H9 (cell line): Measurements from ENCODE around the gene USP7. TPM values are rescaled to one million over a fixed set of nuclear protein-coding genes. Genes with fewer than 3 reads are reported as not detected.

ENCODE experiments used
- DNase-seq: peaks from one replicate; pipeline ENCODE4 v3.0.0-alpha.2; 2017
- H2AFZ ChIP-seq: one replicate; pipeline ENCODE4 v1.6.1; 2013; ENCODE audit warnings: mild to moderate bottlenecking, low read length, control low read depth, moderate library complexity
- H2AK5ac ChIP-seq: 2 replicates; pipeline ENCODE4 v1.6.1; 2013; ENCODE audit warnings: low read length, control low read depth, mixed read lengths; ENCODE audit not compliant: insufficient read length
- H2BK120ac ChIP-seq: one replicate; pipeline ENCODE4 v1.6.1; 2013; ENCODE audit warnings: low read depth, mild to moderate bottlenecking, low read length, control low read depth, inconsistent platforms; ENCODE audit not compliant: poor library complexity, severe bottlenecking
- H2BK12ac ChIP-seq: 2 replicates; pipeline ENCODE4 v1.6.1; 2013; ENCODE audit warnings: low read length, control low read depth, mixed read lengths, low read depth; ENCODE audit not compliant: insufficient read length
- H2BK15ac ChIP-seq: 2 replicates; pipeline ENCODE4 v1.6.1; 2013; ENCODE audit warnings: low read depth, low read length, control low read depth
- H2BK20ac ChIP-seq: one replicate; pipeline ENCODE4 v1.6.1; 2013; ENCODE audit warnings: low read depth, mild to moderate bottlenecking, low read length, control low read depth, inconsistent platforms; ENCODE audit not compliant: poor library complexity, severe bottlenecking
- H2BK5ac ChIP-seq: 2 replicates; pipeline ENCODE4 v1.6.1; 2013; ENCODE audit warnings: low read length, control low read depth, mixed read lengths; ENCODE audit not compliant: insufficient read length
- H3K14ac ChIP-seq: 2 replicates; pipeline ENCODE4 v1.6.1; 2013; ENCODE audit warnings: low read length, control low read depth; ENCODE audit not compliant: insufficient read depth
- H3K18ac ChIP-seq: 2 replicates; pipeline ENCODE4 v1.6.1; 2013; ENCODE audit warnings: low read depth, mild to moderate bottlenecking, mixed read lengths, low read length, control low read depth; ENCODE audit not compliant: insufficient read length
- H3K23ac ChIP-seq: 2 replicates; pipeline ENCODE4 v1.6.1; 2013; ENCODE audit warnings: low read length, control low read depth, mixed read lengths, low read depth; ENCODE audit not compliant: insufficient read length
- H3K23me2 ChIP-seq: 2 replicates; pipeline ENCODE4 v1.6.1; 2013; ENCODE audit warnings: low read depth, mild to moderate bottlenecking, mixed read lengths, low read length, control low read depth; ENCODE audit not compliant: insufficient read length, poor library complexity, severe bottlenecking
- H3K27ac ChIP-seq: 2 replicates; pipeline ENCODE4 v1.5.1; 2013; ENCODE audit warnings: low read length, control low read depth, mixed read lengths, low read depth; ENCODE audit not compliant: insufficient read length
- H3K27me3 ChIP-seq: 2 replicates; pipeline ENCODE4 v1.6.1; 2013; ENCODE audit warnings: low read length, control low read depth, inconsistent platforms; ENCODE audit not compliant: insufficient read depth
- H3K4ac ChIP-seq: 2 replicates; pipeline ENCODE4 v1.6.1; 2013; ENCODE audit warnings: low read depth, mild to moderate bottlenecking, control low read depth, inconsistent platforms, low read length, moderate library complexity
- H3K4me1 ChIP-seq: 2 replicates; pipeline ENCODE4 v1.6.1; 2013; ENCODE audit warnings: low read length, control low read depth, inconsistent platforms; ENCODE audit not compliant: insufficient read depth
- H3K4me2 ChIP-seq: 2 replicates; pipeline ENCODE4 v1.6.1; 2013; ENCODE audit warnings: low read length, control low read depth, mixed read lengths; ENCODE audit not compliant: insufficient read length, insufficient read depth
- H3K56ac ChIP-seq: 2 replicates; pipeline ENCODE4 v1.6.1; 2013; ENCODE audit warnings: low read depth, mild to moderate bottlenecking, mixed read lengths, low read length, control low read depth; ENCODE audit not compliant: insufficient read length
- H3K79me1 ChIP-seq: 2 replicates; pipeline ENCODE4 v1.6.1; 2013; ENCODE audit warnings: low read depth, mild to moderate bottlenecking, moderate library complexity, low read length, control low read depth, inconsistent platforms; ENCODE audit not compliant: insufficient read depth, poor library complexity, severe bottlenecking
- H3K79me2 ChIP-seq: 2 replicates; pipeline ENCODE4 v1.6.1; 2013; ENCODE audit warnings: low read length, control low read depth, inconsistent platforms; ENCODE audit not compliant: insufficient read depth
- H3K9ac ChIP-seq: 2 replicates; pipeline ENCODE4 v1.6.1; 2013; ENCODE audit warnings: low read length, control low read depth, mixed read lengths; ENCODE audit not compliant: insufficient read length; ENCODE audit errors: extremely low read depth
- H3K9me3 ChIP-seq: one replicate; pipeline ENCODE4 v1.6.1; 2013; ENCODE audit warnings: low read depth, low read length, inconsistent platforms; ENCODE audit not compliant: control insufficient read depth
- H3T11ph ChIP-seq: one replicate; pipeline ENCODE4 v1.6.1; 2013; ENCODE audit warnings: mild to moderate bottlenecking, low read length, control low read depth, inconsistent platforms
- H4K20me1 ChIP-seq: one replicate; pipeline ENCODE4 v1.6.1; 2013; ENCODE audit not compliant: control insufficient read depth, insufficient read length, insufficient read depth
- H4K5ac ChIP-seq: 2 replicates; pipeline ENCODE4 v1.6.1; 2013; ENCODE audit warnings: low read depth, mild to moderate bottlenecking, mixed read lengths, low read length, control low read depth; ENCODE audit not compliant: insufficient read length
- H4K8ac ChIP-seq: replicated peaks from 2 replicates; pipeline ENCODE4 v1.6.1; 2013; ENCODE audit warnings: low read length, control low read depth, mixed read lengths, low read depth; ENCODE audit not compliant: insufficient read length
- H4K91ac ChIP-seq: 2 replicates; pipeline ENCODE4 v1.6.1; 2013; ENCODE audit warnings: low read depth, mild to moderate bottlenecking, moderate library complexity, mixed read lengths, low read length, control low read depth; ENCODE audit not compliant: insufficient read length
- H3K27ac Mint-ChIP-seq, 3 experiments: 2 replicates in 2 of 3; 3 replicates in 1 of 3; pipeline ENCODE4 v1.8.0; 2020 to 2021; ENCODE audit warnings: mixed read lengths in 3 of 3, mild to moderate bottlenecking in 1 of 3, moderate library complexity in 1 of 3
- H3K27me3 Mint-ChIP-seq: 2 replicates; pipeline ENCODE4 v1.8.0; 2021; ENCODE audit warnings: low read depth, mild to moderate bottlenecking, moderate library complexity, mixed read lengths
- H3K36me3 Mint-ChIP-seq, 3 experiments: 2 replicates in 2 of 3; 3 replicates in 1 of 3; pipeline ENCODE4 v1.8.0; 2020 to 2021; ENCODE audit warnings: low read depth in 3 of 3, mixed read lengths in 3 of 3; ENCODE audit not compliant: insufficient read depth in 1 of 3
- H3K4me1 Mint-ChIP-seq, 2 experiments: 2 replicates each; pipeline ENCODE4 v1.8.0; 2020; ENCODE audit warnings: mixed read lengths in 2 of 2
- H3K4me3 Mint-ChIP-seq, 2 experiments: 2 replicates in 1 of 2; 3 replicates in 1 of 2; pipeline ENCODE4 v1.8.0; 2020 to 2021; ENCODE audit warnings: mild to moderate bottlenecking in 2 of 2, mixed read lengths in 2 of 2, moderate library complexity in 1 of 2
- H3K9me3 Mint-ChIP-seq, 2 experiments: 2 replicates in 1 of 2; 3 replicates in 1 of 2; pipeline ENCODE4 v1.8.0; 2020; ENCODE audit warnings: mild to moderate bottlenecking in 2 of 2, mixed read lengths in 2 of 2, moderate library complexity in 1 of 2
- WGBS: extraction: QIAGEN DNeasy Blood & Tissue Kit; methylation state at CpG from one replicate; pipeline ENCODE4 v1.1.7; 2013; ENCODE audit warnings: missing lambda C conversion rate, low lambda C conversion rate, mixed read lengths; ENCODE audit not compliant: insufficient read length; ENCODE audit errors: extremely low coverage; 5-methylcytosine and 5-hydroxymethylcytosine counted together
- total RNA-seq: library from RNA; stranded (reverse); gene quantifications from 2 replicates; pipeline ENCODE4 v1.2.1, GENCODE V29; 2021
- TF ChIP-seq, protein P1 (sequence below): fragments of 200-600 bp; sonication (generic); conservative IDR thresholded peaks from 3 replicates; pipeline ENCODE4 v1.8.0; 2021; ENCODE audit warnings: antibody characterized with exemption, mild to moderate bottlenecking

Gene USP7
- total RNA-seq, 1 experiment from 2014 or later = 192 TPM

DNA sequence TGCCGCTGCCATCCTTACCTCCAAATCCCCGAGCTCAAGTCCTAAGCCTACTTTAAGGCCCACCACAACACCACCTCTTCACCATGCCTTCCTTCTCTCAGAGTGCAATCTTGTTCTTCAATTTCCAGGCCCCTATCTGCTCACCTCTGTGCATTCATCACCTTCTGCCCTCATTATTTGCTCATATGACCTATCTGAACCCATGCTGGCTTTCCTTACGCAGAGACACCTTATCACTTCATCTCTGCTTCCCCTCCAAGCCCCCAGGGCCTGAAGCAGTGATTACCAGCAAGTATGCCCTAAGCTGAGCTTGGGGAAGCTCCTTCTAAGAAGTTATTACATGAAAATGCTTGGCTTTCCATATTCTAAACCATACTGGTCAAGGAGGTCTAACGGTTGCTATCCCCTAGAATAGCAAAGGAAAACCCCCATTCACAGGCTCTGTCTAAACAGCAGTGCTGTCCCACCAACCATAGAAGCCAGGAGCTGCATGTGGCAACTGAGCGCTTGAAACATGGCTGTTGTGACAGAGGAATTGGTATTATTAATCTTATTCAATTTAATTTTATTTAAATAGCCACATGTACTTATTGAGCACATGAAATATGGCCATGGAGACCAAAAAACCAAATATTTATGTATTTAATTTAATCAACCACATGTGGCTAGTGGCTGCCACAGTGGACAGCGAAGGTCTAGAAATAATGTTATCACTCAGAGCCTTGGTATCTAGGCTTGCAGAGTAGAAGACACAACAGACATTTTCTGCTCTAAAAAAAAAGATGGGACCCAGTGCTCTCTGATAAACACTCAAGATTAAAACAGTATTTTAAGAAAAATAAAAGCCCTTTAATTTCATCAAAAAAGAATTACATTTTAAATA lies 13.9 kb downstream of the USP7 start:
- no peak overlapping the region for H2AK5ac ChIP-seq
- H2BK5ac ChIP-seq = no peak overlapping the region
- H3T11ph ChIP-seq = no peak overlapping the region
- no peak overlapping the region for H2AFZ ChIP-seq
- H3K79me1 ChIP-seq = peaks cover 6% of the 10 kb centered on the region
- Mint-ChIP-seq H3K4me1 (peaks cover 62 to 70% of the 10 kb centered on the region in 2 experiments), H3K4me3 (no peak overlapping the region), H3K36me3 (no peaks in the 10 kb centered on the region), H3K9me3 (no peaks in the 10 kb centered on the region), H3K27ac (peak overlapping the region in 1 of 3 experiments; percentile 84; a peak in 3 of 7 replicates), H3K27me3 (no peaks in the 10 kb centered on the region)
- no peak overlapping the region for H2BK120ac ChIP-seq
- H3K4me1 ChIP-seq = peaks cover 19% of the 10 kb centered on the region
- H3K23me2 ChIP-seq = no peaks in the 10 kb centered on the region
- no peak overlapping the region for H3K9ac ChIP-seq
- no peak overlapping the region for H3K27ac ChIP-seq
- no peak overlapping the region for H3K14ac ChIP-seq
- no peak overlapping the region for H4K91ac ChIP-seq
- H3K9me3 ChIP-seq = no peaks in the 10 kb centered on the region
- H3K4ac ChIP-seq = no peak overlapping the region
- peaks cover 86% of the 10 kb centered on the region for H3K79me2 ChIP-seq
- no peak overlapping the region for H3K18ac ChIP-seq
- H2BK15ac ChIP-seq = no peak overlapping the region
- no peaks in the 10 kb centered on the region for H3K27me3 ChIP-seq
- TF ChIP-seq, protein P1, sequence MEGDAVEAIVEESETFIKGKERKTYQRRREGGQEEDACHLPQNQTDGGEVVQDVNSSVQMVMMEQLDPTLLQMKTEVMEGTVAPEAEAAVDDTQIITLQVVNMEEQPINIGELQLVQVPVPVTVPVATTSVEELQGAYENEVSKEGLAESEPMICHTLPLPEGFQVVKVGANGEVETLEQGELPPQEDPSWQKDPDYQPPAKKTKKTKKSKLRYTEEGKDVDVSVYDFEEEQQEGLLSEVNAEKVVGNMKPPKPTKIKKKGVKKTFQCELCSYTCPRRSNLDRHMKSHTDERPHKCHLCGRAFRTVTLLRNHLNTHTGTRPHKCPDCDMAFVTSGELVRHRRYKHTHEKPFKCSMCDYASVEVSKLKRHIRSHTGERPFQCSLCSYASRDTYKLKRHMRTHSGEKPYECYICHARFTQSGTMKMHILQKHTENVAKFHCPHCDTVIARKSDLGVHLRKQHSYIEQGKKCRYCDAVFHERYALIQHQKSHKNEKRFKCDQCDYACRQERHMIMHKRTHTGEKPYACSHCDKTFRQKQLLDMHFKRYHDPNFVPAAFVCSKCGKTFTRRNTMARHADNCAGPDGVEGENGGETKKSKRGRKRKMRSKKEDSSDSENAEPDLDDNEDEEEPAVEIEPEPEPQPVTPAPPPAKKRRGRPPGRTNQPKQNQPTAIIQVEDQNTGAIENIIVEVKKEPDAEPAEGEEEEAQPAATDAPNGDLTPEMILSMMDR = no peak
- no peaks in the 10 kb centered on the region for H4K20me1 ChIP-seq
- DNase-seq = no peak
- no peak overlapping the region for H3K4me2 ChIP-seq
- no peak overlapping the region for H3K56ac ChIP-seq
- H4K8ac ChIP-seq = no peak overlapping the region
- no peak overlapping the region for H2BK20ac ChIP-seq
- WGBS = no CpG with 5 or more reads among the region's 6 CpGs
- H2BK12ac ChIP-seq = no peak overlapping the region
- no peak overlapping the region for H4K5ac ChIP-seq
- H3K23ac ChIP-seq = no peak overlapping the region
